Right lobe of liver (tissue), 4 donors: ENCODE measurements around the gene KIT.

Experiments
- CTCF ChIP-seq, 4 donors: fragments of 200-600 bp in 3 of 4; fragments of 450-650 bp in 1 of 4; IDR thresholded peaks; one replicate each; pipeline versions ENCODE4 v1.5.1 to v1.8.0; 2016 to 2022; ENCODE audit warnings: antibody characterized with exemption in 4 of 4, mild to moderate bottlenecking in 2 of 4
- POLR2A ChIP-seq: fragments of 450-650 bp; IDR thresholded peaks from one replicate; pipeline ENCODE4 v1.6.1; 2017; ENCODE audit warnings: antibody characterized with exemption, mild to moderate bottlenecking
- donor health status: DM: no; HTN: no; CAD: no.
- donor health status: DM: no; HTN: no; CAD: no.
- donor health status: DM: no; HTN: yes; CAD: no.

GRCh38 chr4:54683616-54684346 lies 26.0 kb downstream of the KIT start:
- TF ChIP-seq CTCF (IDR thresholded peaks at IDR 0.05) (peak; percentile 5 to 33 (median 14)), POLR2A (no peak)
